Measurements from ENCODE around the gene NDST1. TPM values are rescaled to one million over a fixed set of nuclear protein-coding genes. Genes with fewer than 3 reads are reported as not detected.
A peak's percentile ranks its signal among the peaks of the same experiment; 100 is the strongest.

NDST1 gene
- total RNA-seq, 2 donors from 2014 or later: 4.0 to 7.8 TPM

GRCh38 chr5:150598821-150599273 lies 90.9 kb downstream of the NDST1 start:
- Mint-ChIP-seq H3K4me1 (ENCODE audit: low read depth in 2 of 2) (no peaks in the 10 kb centered on the region), H3K9me3 (no peaks in the 10 kb centered on the region), H3K4me3 (no peak overlapping the region), H3K27me3 (peaks cover 0 to 2% of the 10 kb centered on the region in 2 donors), H3K36me3 (no peaks in the 10 kb centered on the region), H3K27ac (no peak overlapping the region)
- ATAC-seq (no peak), DNase-seq (ENCODE audit: low spot score) (no peak)

DNA sequence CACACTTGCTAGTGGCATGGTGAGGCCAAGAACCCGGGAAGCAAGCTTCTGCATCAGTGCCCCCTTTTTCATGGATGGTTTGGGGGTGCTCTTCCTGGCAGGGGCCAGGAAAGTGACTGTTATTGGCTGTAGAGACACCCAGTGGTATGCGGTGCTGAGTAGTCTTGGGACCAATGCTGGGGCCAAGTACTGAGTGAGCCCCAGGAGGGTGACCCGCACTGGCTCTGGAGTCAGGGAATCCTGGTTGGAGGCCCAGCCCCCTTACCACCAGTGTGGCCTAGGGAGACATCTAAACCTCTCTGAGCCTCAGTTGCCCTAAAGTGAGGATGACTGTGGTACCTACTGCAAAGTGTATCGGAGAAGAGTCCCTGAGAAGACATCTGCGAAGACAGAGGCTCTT lies 91.3 kb downstream of the NDST1 start:
- no peak for ATAC-seq
- peaks cover 0 to 2% of the 10 kb centered on the region in 2 donors for H3K27me3 Mint-ChIP-seq
- no peak overlapping the region for H3K4me3 Mint-ChIP-seq
- H3K9me3 Mint-ChIP-seq: no peaks in the 10 kb centered on the region
- DNase-seq (ENCODE audit: low spot score): no peak
- H3K36me3 Mint-ChIP-seq: no peaks in the 10 kb centered on the region
- H3K4me1 Mint-ChIP-seq (ENCODE audit: low read depth in 2 of 2): no peaks in the 10 kb centered on the region
- H3K27ac Mint-ChIP-seq: no peak overlapping the region

DNA sequence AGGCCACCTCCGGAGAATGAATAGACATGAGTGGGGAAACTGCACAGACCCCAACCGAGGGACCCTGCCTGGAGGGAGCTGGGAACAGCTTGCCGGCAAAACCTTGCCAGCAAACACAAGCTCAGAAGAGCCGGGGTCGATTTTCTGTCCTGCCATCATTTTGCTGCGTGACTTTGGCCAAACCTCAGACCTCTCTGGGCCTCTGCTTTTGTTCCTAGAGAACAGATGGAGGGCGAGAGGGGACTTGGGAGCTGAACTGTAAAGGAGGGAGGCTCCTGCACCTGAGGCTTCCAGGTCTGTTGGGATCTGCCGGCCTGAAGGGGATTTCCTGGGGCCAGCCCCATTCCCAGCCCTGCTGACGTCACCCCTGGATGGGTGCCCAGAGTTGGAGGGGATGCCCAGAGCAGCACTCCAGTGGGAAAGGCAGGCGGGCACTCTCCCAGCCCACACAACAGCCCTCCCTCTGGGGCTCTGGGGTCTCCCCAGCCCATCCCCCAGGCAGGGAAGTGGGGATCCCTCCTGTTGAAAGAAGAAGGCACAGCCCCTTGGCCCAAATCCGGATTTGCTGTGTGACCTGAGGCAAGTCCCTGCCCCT lies 92.1 kb downstream of the NDST1 start:
- no peaks in the 10 kb centered on the region for H3K36me3 Mint-ChIP-seq

DNA sequence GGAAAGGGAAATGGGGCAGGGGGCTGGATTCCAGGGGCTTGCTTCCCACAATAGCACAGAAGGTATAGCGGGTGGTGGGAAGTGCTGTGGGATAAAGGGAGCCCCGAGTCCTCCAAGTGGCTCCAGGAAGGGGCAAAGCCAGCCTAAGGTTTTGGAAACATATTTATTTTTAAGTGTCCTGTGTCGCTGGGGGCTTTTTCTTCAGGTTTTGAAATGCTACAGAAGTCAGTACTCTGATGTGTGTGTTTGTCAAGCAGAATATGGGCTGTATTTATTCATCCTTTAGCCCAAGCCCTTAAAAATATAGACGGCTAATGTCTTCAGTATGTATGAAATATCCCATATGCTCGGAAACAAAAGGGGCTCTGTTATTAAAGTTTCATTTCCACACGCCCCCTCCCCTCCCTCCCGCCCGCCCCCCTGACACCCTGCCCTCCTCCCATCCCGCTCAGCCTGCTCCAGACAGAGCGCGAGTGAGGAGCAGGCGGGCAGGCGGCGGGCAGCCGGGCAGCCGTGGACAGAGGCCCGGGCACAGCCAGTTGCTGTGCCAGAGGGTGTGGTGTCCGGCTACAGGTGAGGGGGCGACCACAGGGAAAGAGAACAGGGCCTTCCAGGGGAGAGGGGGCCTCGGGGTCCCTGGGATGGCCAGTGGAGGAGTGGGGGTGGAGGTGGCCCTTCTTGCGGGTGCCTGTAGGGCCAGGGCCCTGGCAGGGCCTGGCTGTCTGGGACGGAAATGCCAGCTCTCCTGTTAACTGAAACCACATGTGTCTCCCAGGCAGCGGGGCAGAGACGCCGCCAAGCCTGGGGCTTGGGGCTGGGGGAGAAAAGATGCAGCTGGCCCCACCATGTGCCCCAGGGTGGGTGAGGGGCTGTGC lies 92.9 kb downstream of the NDST1 start:
- no peaks in the 10 kb centered on the region for H3K4me1 Mint-ChIP-seq (ENCODE audit: low read depth in 2 of 2)
- no peak for DNase-seq (ENCODE audit: low spot score)
- H3K27ac Mint-ChIP-seq: no peak overlapping the region
- no peak for ATAC-seq
- H3K9me3 Mint-ChIP-seq: no peaks in the 10 kb centered on the region
- H3K4me3 Mint-ChIP-seq: no peak overlapping the region
- H3K36me3 Mint-ChIP-seq: no peaks in the 10 kb centered on the region
- H3K27me3 Mint-ChIP-seq: peaks cover 5% of the 10 kb centered on the region in 2 donors

More for the DNA sequence above, 92.1 kb downstream of the NDST1 start:
- no peaks in the 10 kb centered on the region for H3K9me3 Mint-ChIP-seq
- no peak overlapping the region for H3K27ac Mint-ChIP-seq
- H3K4me3 Mint-ChIP-seq: no peak overlapping the region
- no peak for ATAC-seq
- no peaks in the 10 kb centered on the region for H3K4me1 Mint-ChIP-seq (ENCODE audit: low read depth in 2 of 2)
- peaks cover 0 to 2% of the 10 kb centered on the region in 2 donors for H3K27me3 Mint-ChIP-seq
- DNase-seq (ENCODE audit: low spot score): no peak

GRCh38 chr5:150601491-150602345 lies 93.8 kb downstream of the NDST1 start:
- Mint-ChIP-seq H3K4me1 (ENCODE audit: low read depth in 2 of 2) (no peaks in the 10 kb centered on the region), H3K27me3 (peaks cover 6 to 7% of the 10 kb centered on the region in 2 donors), H3K9me3 (no peaks in the 10 kb centered on the region), H3K4me3 (no peak overlapping the region), H3K27ac (no peak overlapping the region), H3K36me3 (no peaks in the 10 kb centered on the region)
- no peak for DNase-seq (ENCODE audit: low spot score)
- ATAC-seq: peak in 1 of 2 donors; percentile 8

DNA sequence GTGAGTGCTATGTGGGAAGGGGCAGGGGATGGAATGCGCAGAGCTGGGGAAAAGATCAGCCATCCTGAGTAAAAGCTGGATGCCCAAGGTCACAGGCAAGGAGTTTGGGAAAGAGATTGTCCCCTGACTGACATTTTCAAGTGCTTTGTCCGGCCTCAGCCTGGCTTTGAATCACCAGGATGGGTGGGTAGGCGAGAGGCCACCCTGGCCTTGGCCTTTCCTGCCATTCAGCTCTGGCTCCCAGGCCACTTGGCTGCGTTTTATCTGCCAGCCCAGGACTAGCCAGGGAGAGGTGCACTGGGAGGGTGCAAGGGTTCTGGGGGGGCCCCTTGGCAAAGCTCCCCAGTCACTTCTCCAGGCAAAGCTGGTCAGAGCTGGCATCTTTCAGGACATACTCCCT lies 95.1 kb downstream of the NDST1 start:
- H3K27me3 Mint-ChIP-seq: peaks cover 6 to 7% of the 10 kb centered on the region in 2 donors
- no peak for DNase-seq (ENCODE audit: low spot score)
- no peaks in the 10 kb centered on the region for H3K36me3 Mint-ChIP-seq
- H3K27ac Mint-ChIP-seq: no peak overlapping the region
- no peak for ATAC-seq
- no peaks in the 10 kb centered on the region for H3K9me3 Mint-ChIP-seq
- H3K4me3 Mint-ChIP-seq: no peak overlapping the region
- H3K4me1 Mint-ChIP-seq (ENCODE audit: low read depth in 2 of 2): no peaks in the 10 kb centered on the region

DNA sequence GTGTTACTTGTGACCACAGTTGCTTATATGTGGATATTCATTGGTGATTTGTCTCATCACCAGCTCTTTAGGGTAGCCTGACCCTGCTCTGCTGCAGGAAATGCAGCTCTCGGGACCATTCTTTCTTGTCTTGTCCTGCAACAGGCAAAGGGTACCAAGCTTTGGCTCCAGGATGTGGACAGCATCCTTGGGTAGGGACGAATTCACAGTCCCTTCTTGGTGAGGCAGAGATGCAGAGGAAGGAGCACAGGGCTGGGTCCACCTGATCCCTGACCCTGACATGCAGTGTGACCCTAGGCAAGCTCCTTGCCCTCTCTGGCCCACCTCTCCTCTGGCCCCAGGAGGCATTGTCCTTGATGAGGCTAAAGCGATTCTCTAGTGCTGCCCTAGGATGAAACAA lies 95.6 kb downstream of the NDST1 start:
- Mint-ChIP-seq H3K4me3 (no peak overlapping the region), H3K27ac (no peak overlapping the region), H3K27me3 (peaks cover 6 to 7% of the 10 kb centered on the region in 2 donors), H3K36me3 (no peaks in the 10 kb centered on the region), H3K4me1 (ENCODE audit: low read depth in 2 of 2) (no peaks in the 10 kb centered on the region), H3K9me3 (no peaks in the 10 kb centered on the region)
- DNase-seq (ENCODE audit: low spot score) (no peak), ATAC-seq (no peak)

DNA sequence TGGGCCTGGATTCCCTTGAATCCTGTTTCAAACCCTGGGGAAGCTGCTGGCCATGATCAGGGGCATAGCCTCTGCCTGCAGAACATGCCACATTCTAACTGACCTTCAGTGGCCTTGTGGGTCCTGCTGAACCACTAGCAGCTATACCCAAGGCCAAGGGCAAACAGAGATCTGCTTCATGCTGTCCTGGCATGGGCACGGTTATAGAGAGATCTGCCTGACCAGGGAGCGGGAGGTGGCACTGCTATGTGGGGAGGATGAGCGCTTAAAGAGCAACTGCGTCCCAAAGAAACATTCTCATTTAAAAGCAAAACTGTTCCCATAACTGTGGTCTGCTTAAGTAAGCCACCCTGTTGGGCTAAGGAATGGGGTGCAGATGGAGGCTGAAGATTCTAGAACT lies 96.1 kb downstream of the NDST1 start:
- no peak overlapping the region for H3K27ac Mint-ChIP-seq

DNA sequence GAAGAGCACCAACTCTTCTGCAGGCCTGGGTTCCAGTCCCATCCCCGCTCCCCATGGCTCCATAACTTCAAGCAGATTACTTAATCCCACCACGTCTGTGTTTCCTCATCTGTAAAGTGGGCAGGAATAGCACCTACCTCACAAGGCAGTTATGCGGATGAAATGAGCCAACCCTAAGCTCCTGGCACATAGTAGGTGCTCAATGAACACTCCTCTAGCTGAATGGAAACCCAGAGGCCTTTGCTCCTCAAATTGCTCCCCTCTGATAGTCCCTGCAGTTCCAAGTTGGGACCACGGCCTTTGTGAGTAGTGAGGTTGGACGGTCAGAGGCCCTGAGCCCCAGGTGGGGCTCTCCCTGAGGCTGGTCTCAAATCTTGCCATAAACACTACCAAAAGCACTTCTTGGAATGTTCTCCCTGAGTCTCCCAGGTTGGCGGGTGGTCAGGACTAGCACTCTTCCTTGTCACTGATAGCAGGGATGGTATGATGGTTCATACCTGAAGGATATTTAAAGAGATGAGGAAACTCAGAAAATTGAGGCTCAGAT lies 97.0 kb downstream of the NDST1 start:
- H3K9me3 Mint-ChIP-seq: no peaks in the 10 kb centered on the region
- H3K27ac Mint-ChIP-seq: no peak overlapping the region
- DNase-seq (ENCODE audit: low spot score) (no peak), ATAC-seq (no peak)
- H3K27me3 Mint-ChIP-seq: peaks cover 6 to 7% of the 10 kb centered on the region in 2 donors
- H3K4me1 Mint-ChIP-seq (ENCODE audit: low read depth in 2 of 2): no peaks in the 10 kb centered on the region
- no peaks in the 10 kb centered on the region for H3K36me3 Mint-ChIP-seq
- H3K4me3 Mint-ChIP-seq: no peak overlapping the region

More for the DNA sequence above, 96.1 kb downstream of the NDST1 start:
- H3K9me3 Mint-ChIP-seq: no peaks in the 10 kb centered on the region
- no peaks in the 10 kb centered on the region for H3K4me1 Mint-ChIP-seq (ENCODE audit: low read depth in 2 of 2)
- no peak for ATAC-seq
- peaks cover 6 to 7% of the 10 kb centered on the region in 2 donors for H3K27me3 Mint-ChIP-seq
- H3K4me3 Mint-ChIP-seq: no peak overlapping the region
- no peak for DNase-seq (ENCODE audit: low spot score)
- no peaks in the 10 kb centered on the region for H3K36me3 Mint-ChIP-seq

DNA sequence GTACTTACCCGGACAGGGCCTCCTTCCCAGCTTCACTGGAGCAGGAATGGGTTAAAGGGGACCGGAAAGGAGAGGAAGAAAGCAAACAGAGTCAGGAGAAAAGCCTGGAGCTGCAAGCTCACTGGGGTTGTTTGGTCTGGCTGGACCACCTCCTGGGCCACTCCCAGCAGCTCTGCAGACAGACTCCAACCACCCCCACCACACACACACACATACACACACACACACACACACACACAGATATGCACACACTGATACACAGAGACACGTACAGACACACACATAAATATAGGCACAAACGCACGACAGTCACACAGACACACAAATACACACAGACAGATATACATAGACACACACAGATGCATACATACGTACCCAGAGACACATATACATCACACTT lies 97.6 kb downstream of the NDST1 start:
- Mint-ChIP-seq H3K4me1 (ENCODE audit: low read depth in 2 of 2) (no peaks in the 10 kb centered on the region), H3K27ac (no peak overlapping the region), H3K27me3 (peaks cover 6 to 7% of the 10 kb centered on the region in 2 donors), H3K9me3 (no peaks in the 10 kb centered on the region), H3K36me3 (no peaks in the 10 kb centered on the region), H3K4me3 (no peak overlapping the region)
- no peak for ATAC-seq
- DNase-seq (ENCODE audit: low spot score): no peak

- Mint-ChIP-seq H3K4me3 (no peak overlapping the region), H3K27ac (no peak overlapping the region), H3K27me3 (peaks cover 6 to 7% of the 10 kb centered on the region in 2 donors), H3K9me3 (no peaks in the 10 kb centered on the region), H3K4me1 (ENCODE audit: low read depth in 2 of 2) (no peaks in the 10 kb centered on the region), H3K36me3 (no peaks in the 10 kb centered on the region)
- no peak for DNase-seq (ENCODE audit: low spot score)
- ATAC-seq: no peak
Observed at GRCh38 chr5:150606476-150606875, 98.5 kb downstream of the NDST1 start.

GRCh38 chr5:150607105-150607504 lies 99.2 kb downstream of the NDST1 start:
- peaks cover 6 to 7% of the 10 kb centered on the region in 2 donors for H3K27me3 Mint-ChIP-seq
- no peak overlapping the region for H3K4me3 Mint-ChIP-seq
- no peak overlapping the region for H3K27ac Mint-ChIP-seq
- DNase-seq (ENCODE audit: low spot score) (no peak), ATAC-seq (no peak)
- H3K9me3 Mint-ChIP-seq: no peaks in the 10 kb centered on the region
- H3K4me1 Mint-ChIP-seq (ENCODE audit: low read depth in 2 of 2): no peaks in the 10 kb centered on the region
- H3K36me3 Mint-ChIP-seq: no peaks in the 10 kb centered on the region

Data from natural killer cell treated with Interleukin-12 subunit alpha and Interleukin-12 subunit beta and Interleukin-15 and Interleukin-18, amount 100 ng/mL, for 72 hours (primary cell).